Myometrial cell (primary cell): Measurements from ENCODE around the gene OR8G1. TPM values are rescaled to one million over a fixed set of nuclear protein-coding genes. Genes with fewer than 3 reads are reported as not detected.

Source experiments
- total RNA-seq: library from RNA; depleted of rRNA; stranded (reverse); fragments of >200 nt; gene quantifications from 2 replicates; pipeline ENCODE4 v1.2.3, GENCODE V29; 2015

The OR8G1 gene, protein sequence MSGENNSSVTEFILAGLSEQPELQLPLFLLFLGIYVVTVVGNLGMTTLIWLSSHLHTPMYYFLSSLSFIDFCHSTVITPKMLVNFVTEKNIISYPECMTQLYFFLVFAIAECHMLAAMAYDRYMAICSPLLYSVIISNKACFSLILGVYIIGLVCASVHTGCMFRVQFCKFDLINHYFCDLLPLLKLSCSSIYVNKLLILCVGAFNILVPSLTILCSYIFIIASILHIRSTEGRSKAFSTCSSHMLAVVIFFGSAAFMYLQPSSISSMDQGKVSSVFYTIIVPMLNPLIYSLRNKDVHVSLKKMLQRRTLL
- total RNA-seq, result not detected in 2 replicates

DNA sequence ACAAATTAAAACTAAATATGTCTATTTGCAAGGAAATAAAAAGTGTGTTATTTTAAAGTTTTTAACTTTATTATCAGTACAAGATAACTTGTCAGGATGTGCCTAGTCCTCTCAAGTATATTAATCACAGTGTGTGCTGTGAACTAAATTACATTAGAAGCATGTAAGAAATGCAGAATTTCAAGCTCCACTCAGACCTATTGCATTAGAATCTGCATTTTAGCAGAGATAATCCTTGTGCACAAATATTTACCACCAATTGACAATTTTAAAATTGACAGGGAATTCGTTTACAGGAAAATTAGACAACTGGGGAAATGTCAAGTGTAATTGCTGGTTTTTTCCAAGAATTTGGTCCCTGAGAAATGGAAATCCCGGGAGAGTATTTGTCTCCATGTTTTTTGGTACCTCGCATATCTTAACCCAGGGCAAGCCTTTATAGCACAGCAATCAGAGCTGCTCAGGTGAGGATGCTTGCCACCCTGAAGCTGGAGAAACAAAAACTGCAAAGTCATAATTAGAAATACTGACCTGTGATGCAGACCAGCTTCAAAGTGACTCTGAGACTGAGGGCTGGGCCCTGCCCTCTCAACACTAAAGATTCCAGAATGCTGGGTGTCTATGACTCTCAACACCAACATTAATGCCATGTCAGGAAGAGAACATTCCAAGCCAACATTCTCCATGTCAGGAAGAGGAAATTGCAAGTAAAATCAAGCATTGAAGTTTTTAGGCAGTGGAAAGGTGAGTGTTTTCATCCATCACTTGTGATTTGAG, at the start of gene OR8G1:
OR8G1 (plus strand) TSS at position 475 of the 777 bp plus-strand sequence. CDS start 8,581 bp downstream, outside the sequence.

DNA sequence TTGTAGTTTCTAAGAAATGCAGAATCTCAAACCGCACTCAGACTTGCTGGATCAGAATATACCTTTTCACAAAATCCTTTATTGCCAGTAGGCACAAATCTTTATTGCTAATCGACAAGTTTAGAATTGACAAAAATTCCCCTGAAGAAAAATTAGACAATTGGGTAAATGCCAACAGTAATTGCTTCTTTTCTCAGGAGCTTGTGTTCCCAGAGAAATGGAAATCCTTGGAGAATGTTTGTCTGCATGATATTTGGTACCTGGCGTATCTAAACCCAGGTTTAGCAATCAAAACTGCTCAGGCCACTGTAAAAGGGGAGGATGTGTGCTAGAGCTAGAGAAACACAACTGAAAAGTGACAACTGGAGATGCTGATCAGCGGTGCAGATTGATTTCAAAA, 15.2 kb downstream of the OR8G1 start, which contains the start of gene OR8G5:
OR8G5 (plus strand) TSS at position 301 of the 400 bp plus-strand sequence. CDS start 8,556 bp downstream, outside the sequence.

Other genes with a start within 250 kb of the OR8G1 start
- not detected in 2 replicates for gene OR10G6, start 245.9 kb upstream of the OR8G1 start, total RNA-seq
- gene OR10G4, start 228.1 kb upstream of the OR8G1 start, total RNA-seq, result not detected in 2 replicates
- not detected in 2 replicates for gene OR10G9, start 218.1 kb upstream of the OR8G1 start, total RNA-seq
- gene OR10G8, start 214.3 kb upstream of the OR8G1 start, total RNA-seq, result not detected in 2 replicates
- not detected in 2 replicates for gene OR10G7, start 199.8 kb upstream of the OR8G1 start, total RNA-seq
- 10.1 and 14.5 TPM in 2 replicates for gene VWA5A, start 125.6 kb upstream of the OR8G1 start, total RNA-seq
- not detected in 2 replicates for gene OR10D3, start 57.8 kb upstream of the OR8G1 start, total RNA-seq
- not detected in 2 replicates for gene OR8G5, start 15.3 kb downstream of the OR8G1 start, total RNA-seq
- gene OR8D1, start 72.9 kb downstream of the OR8G1 start, total RNA-seq, result not detected in 2 replicates
- gene OR8D2, start 79.1 kb downstream of the OR8G1 start, total RNA-seq, result not detected in 2 replicates
- not detected in 2 replicates for gene OR8B2, start 143.4 kb downstream of the OR8G1 start, total RNA-seq
- not detected in 2 replicates for gene OR8B3, start 157.9 kb downstream of the OR8G1 start, total RNA-seq
- gene OR8B4, start 183.8 kb downstream of the OR8G1 start, total RNA-seq, result not detected in 2 replicates
- not detected in 2 replicates for gene OR8B8, start 204.6 kb downstream of the OR8G1 start, total RNA-seq